Natural killer cell (primary cell): ENCODE data around the gene RASSF5. TPM values are rescaled to one million over a fixed set of nuclear protein-coding genes. Genes with fewer than 3 reads are reported as not detected.

Source experiments
- ATAC-seq, 3 donors: fragments of 150-1000 bp in 2 of 3; fragments of 200-7000 bp in 1 of 3; cut with Tn5 transposase; 1 replicate in 1 of 3; 2 replicates in 2 of 3; pipeline ENCODE4 v1.10.0; 2021; ENCODE audit warnings: mild to moderate bottlenecking in 2 of 3, moderate library complexity in 2 of 3
- DNase-seq, 2 donors: peaks; one replicate each; pipeline versions ENCODE4 v3.0.0 to v3.0.0-alpha.2; 2013 to 2021; ENCODE audit warnings: mixed read lengths in 1 of 2
- H3K27ac ChIP-seq: one replicate; pipeline ENCODE4 v1.5.1; 2013; ENCODE audit warnings: mild to moderate bottlenecking, low read length
- H3K27me3 ChIP-seq: one replicate; pipeline ENCODE4 v1.6.1; 2013; ENCODE audit warnings: low read length; ENCODE audit not compliant: control insufficient read depth, insufficient read depth
- H3K36me3 ChIP-seq: one replicate; pipeline ENCODE4 v1.6.1; 2013; ENCODE audit warnings: low read length; ENCODE audit not compliant: control insufficient read depth, insufficient read depth
- H3K4me1 ChIP-seq: one replicate; pipeline ENCODE4 v1.6.1; 2013; ENCODE audit warnings: low read length; ENCODE audit not compliant: control insufficient read depth, insufficient read depth
- H3K4me3 ChIP-seq: one replicate; pipeline ENCODE4 v1.5.1; 2013; ENCODE audit warnings: low read length
- H3K9me3 ChIP-seq: one replicate; pipeline ENCODE4 v1.6.1; 2013; ENCODE audit warnings: low read length; ENCODE audit not compliant: control insufficient read depth, insufficient read depth
- H3K27ac Mint-ChIP-seq, 2 donors: one replicate each; pipeline ENCODE4 v1.8.0; 2022; ENCODE audit warnings: mild to moderate bottlenecking in 2 of 2, mixed read lengths in 2 of 2, moderate library complexity in 1 of 2
- H3K27me3 Mint-ChIP-seq, 2 donors: one replicate each; pipeline ENCODE4 v1.8.0; 2022; ENCODE audit warnings: low read depth in 2 of 2, mixed read lengths in 2 of 2
- H3K36me3 Mint-ChIP-seq: one replicate; pipeline ENCODE4 v1.8.0; 2022; ENCODE audit warnings: mixed read lengths
- H3K4me1 Mint-ChIP-seq, 2 donors: one replicate each; pipeline ENCODE4 v1.8.0; 2022; ENCODE audit warnings: mixed read lengths in 2 of 2
- H3K4me3 Mint-ChIP-seq: one replicate; pipeline ENCODE4 v1.8.0; 2022; ENCODE audit warnings: mild to moderate bottlenecking, moderate library complexity, mixed read lengths
- H3K9me3 Mint-ChIP-seq, 2 donors: one replicate each; pipeline ENCODE4 v1.8.0; 2022; ENCODE audit warnings: mixed read lengths in 2 of 2
- WGBS: methylation state at CpG from one replicate; pipeline ENCODE4 v1.1.7; 2013; ENCODE audit warnings: missing lambda C conversion rate; ENCODE audit not compliant: insufficient coverage; 5-methylcytosine and 5-hydroxymethylcytosine counted together
- intact Hi-C: fragments of 100-400 bp; cut with micrococcal nuclease; formaldehyde crosslinking; loops from one replicate; pipeline ENCODE4 v1.14.2; 2022
- total RNA-seq, 4 donors: library from RNA; stranded (reverse); fragments of 120-200 nt in 1 of 4; gene quantifications; one replicate each; pipeline versions ENCODE4 v1.2.3 to v1.2.4, GENCODE V29; 2013 to 2022
- TF ChIP-seq, protein P1 (sequence below): fragments of 200-600 bp; IDR thresholded peaks from one replicate; pipeline ENCODE4 v1.8.0; 2022; ENCODE audit warnings: antibody characterized with exemption

RASSF5 gene
- total RNA-seq, 3 donors from 2014 or later (not counting 1 experiment from before 2014, with no cell fraction given) = 231 to 333 (median 279) TPM

DNA sequence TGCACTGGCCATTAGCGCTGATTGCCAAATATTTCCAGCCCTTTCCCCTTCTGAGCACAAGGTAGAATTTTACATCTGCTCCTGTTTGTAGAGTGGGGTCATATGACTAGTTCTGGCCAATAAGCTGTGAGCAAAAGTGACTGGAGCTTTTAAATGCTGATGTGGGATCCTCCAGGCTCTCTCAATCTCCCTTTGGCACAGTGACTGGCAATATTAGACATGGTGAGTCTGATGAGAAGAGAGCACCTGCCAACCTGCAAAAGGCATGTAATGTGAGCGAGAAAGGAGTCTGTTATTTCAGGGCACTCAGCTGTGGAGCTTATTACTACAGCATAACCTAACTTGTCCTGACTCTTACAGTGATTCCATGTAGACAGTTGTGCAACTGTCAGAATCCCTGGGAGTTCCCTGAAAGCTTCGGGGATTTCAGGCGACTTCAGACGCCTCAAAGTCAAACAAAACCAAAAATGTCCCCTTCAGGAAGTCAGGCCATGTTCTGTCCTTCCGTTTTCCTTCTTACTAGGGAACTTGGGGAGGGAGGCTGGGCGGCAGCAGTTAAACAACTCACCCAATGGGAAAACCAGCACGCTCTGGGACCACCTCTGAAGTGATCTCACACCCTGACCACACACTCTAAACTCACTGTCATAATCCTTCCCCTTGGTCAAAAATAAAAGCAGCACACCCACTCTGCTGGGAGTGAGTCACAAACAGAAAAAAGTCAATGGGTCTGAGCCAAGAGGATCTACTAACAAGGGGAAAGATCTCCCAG is 3.6 kb upstream of the RASSF5 start:
- intact Hi-C loops = loop anchor here (2.0 kb wide), 1 partner anchor 77 kb away; no protein-coding TSS in a partner anchor
- Mint-ChIP-seq H3K9me3 (no peaks in the 10 kb centered on the region), H3K27ac (peak overlapping the region; percentile 57 to 81), H3K36me3 (no peaks in the 10 kb centered on the region), H3K4me3 (peak overlapping the region; percentile 51), H3K27me3 (peaks cover 0 to 2% of the 10 kb centered on the region in 2 donors), H3K4me1 (peaks cover 33 to 48% of the 10 kb centered on the region in 2 donors)
- H3K36me3 ChIP-seq = peaks cover 1% of the 10 kb centered on the region
- no peak overlapping the region for H3K27ac ChIP-seq
- H3K4me1 ChIP-seq = peaks cover 43% of the 10 kb centered on the region
- 33% methylated on average over 7 of the region's 8 CpGs for WGBS
- DNase-seq (peak; percentile 28 to 48), ATAC-seq (peak; percentile 50 to 58 (median 54))
- no peak overlapping the region for H3K4me3 ChIP-seq
- no peaks in the 10 kb centered on the region for H3K9me3 ChIP-seq
- H3K27me3 ChIP-seq = peaks cover 5% of the 10 kb centered on the region
- TF ChIP-seq, protein P1, sequence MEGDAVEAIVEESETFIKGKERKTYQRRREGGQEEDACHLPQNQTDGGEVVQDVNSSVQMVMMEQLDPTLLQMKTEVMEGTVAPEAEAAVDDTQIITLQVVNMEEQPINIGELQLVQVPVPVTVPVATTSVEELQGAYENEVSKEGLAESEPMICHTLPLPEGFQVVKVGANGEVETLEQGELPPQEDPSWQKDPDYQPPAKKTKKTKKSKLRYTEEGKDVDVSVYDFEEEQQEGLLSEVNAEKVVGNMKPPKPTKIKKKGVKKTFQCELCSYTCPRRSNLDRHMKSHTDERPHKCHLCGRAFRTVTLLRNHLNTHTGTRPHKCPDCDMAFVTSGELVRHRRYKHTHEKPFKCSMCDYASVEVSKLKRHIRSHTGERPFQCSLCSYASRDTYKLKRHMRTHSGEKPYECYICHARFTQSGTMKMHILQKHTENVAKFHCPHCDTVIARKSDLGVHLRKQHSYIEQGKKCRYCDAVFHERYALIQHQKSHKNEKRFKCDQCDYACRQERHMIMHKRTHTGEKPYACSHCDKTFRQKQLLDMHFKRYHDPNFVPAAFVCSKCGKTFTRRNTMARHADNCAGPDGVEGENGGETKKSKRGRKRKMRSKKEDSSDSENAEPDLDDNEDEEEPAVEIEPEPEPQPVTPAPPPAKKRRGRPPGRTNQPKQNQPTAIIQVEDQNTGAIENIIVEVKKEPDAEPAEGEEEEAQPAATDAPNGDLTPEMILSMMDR = no peak

DNA sequence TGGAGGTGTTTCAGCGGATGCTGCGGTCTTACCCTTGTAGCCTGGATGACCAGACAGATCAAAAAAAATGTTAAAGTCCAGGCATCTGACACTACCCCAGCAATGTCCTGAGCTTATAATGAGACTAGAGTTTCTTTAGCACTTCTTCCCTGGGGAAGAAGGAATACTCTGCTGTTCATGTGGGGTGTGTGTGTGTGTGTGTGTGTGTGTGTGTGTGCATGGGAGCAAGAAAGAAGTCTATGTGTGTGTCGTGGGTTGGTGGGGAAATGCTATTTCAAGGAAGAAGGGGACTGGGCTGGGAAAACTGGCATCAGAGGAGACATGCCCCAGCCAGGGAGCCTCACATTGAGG is 3.0 kb upstream of the RASSF5 start:
- Histone ChIP-seq H3K36me3 (no peaks in the 10 kb centered on the region), H3K4me3 (no peak overlapping the region), H3K27ac (no peak overlapping the region), H3K9me3 (no peaks in the 10 kb centered on the region), H3K27me3 (peaks cover 9% of the 10 kb centered on the region), H3K4me1 (peaks cover 43% of the 10 kb centered on the region)
- Mint-ChIP-seq H3K9me3 (no peaks in the 10 kb centered on the region), H3K4me1 (peaks cover 38 to 52% of the 10 kb centered on the region in 2 donors), H3K27ac (peak overlapping the region; percentile 57 to 81), H3K27me3 (peaks cover 0 to 6% of the 10 kb centered on the region in 2 donors), H3K4me3 (peak overlapping the region; percentile 51), H3K36me3 (no peaks in the 10 kb centered on the region)
- DNase-seq (no peak), ATAC-seq (no peak)
- WGBS = 71% methylated on average over 3 of the region's 3 CpGs
- intact Hi-C loops = loop anchor here (2.0 kb wide), 1 partner anchor 76 kb away; no protein-coding TSS in a partner anchor
- TF ChIP-seq, protein P1 = no peak

DNA sequence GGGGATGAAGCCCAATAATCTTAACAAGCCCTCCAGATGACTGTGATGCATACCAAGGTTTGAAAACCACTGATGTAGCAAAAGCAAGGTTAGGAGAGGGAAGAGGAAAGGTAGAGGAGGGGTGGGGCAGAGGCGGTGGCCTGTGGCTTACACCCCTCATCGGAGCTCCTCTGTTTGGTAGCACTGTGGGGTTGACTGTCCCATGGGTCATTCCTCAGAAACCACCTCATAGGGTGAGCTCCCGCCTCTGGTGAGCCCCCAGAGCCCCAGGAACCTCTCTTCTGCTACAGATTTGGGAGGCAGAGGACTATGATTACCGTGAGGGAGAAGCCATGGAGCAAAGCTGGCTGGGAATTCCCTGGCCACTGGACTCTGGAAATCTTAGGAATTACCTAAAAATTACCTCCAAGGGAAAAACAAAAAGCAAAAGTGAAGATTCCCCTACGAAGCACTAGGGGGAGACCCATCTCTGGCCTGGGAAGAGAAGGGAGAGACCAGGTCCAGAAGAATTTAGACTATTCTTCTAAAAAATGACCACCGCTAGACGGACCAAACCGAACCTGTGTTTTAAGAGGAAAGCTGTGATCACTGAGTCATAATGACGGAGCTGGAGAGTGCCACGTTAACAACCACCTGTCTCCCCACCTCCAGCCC is 1.5 kb upstream of the RASSF5 start:
- intact Hi-C loops = loop anchor here (2.0 to 5.0 kb wide), 2 partner anchors 46 to 75 kb away; no protein-coding TSS in a partner anchor
- peak overlapping the region; percentile 82 for H3K4me3 Mint-ChIP-seq
- Histone ChIP-seq H3K36me3 (no peaks in the 10 kb centered on the region), H3K27me3 (peaks cover 10% of the 10 kb centered on the region), H3K4me1 (peaks cover 43% of the 10 kb centered on the region), H3K4me3 (no peak overlapping the region), H3K27ac (no peak overlapping the region), H3K9me3 (no peaks in the 10 kb centered on the region)
- ATAC-seq = no peak
- WGBS = 61% methylated on average over 10 of the region's 10 CpGs
- no peaks in the 10 kb centered on the region for H3K36me3 Mint-ChIP-seq
- peaks cover 38 to 52% of the 10 kb centered on the region in 2 donors for H3K4me1 Mint-ChIP-seq
- TF ChIP-seq, protein P1 = no peak
- H3K27ac Mint-ChIP-seq = peak overlapping the region; percentile 50 to 81
- peaks cover 0 to 6% of the 10 kb centered on the region in 2 donors for H3K27me3 Mint-ChIP-seq
- H3K9me3 Mint-ChIP-seq = no peaks in the 10 kb centered on the region
- DNase-seq = no peak
